NK-92 (cell line): Measurements from ENCODE around the gene ALDH18A1.

Source experiments
- DNase-seq: peaks from one replicate; lab custom pipeline; 2025; ENCODE audit not compliant: unreplicated experiment; lab: John Stamatoyannopoulos, UW

Gene ALDH18A1

GRCh38 chr10:95558593-95559320 lies 97.8 kb downstream of the ALDH18A1 start:
- no peak for DNase-seq

GRCh38 chr10:95556994-95557767 lies 99.3 kb downstream of the ALDH18A1 start:
- no peak for DNase-seq
